ENCODE measurements around the gene N4BP2L2. TPM values are rescaled to one million over a fixed set of nuclear protein-coding genes. Genes with fewer than 3 reads are reported as not detected.

Gene N4BP2L2
- total and polyA plus RNA-seq, 4 donors, result 41.1 to 402 (median 75.0) TPM

DNA sequence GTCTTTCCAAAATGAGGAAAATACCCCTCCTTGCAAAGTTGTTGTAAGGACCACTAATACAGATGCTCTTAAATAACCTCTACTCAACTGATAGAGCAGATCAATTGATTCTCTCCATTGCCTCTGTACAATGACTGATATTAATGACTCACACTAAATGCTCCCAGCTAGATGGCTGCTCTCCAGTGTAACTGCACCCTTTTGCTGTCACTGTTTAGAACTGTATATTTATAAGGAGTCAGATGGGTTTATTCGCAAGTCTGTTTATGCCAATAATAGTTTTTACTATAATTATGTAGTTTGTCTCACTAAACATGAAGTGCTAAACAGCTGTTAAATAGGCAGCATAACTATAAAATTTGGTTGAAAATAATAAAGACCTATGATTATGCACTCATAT is 89.6 kb downstream of the N4BP2L2 start:
- no peak overlapping the region for H3K4me3 ChIP-seq
- no peaks in the 10 kb centered on the region for H3K9me3 ChIP-seq (ENCODE audit: control insufficient read depth in 4 of 4, insufficient read depth in 3 of 4, low read length in 3 of 4)
- WGBS, 2 donors, result 96 to 98% methylated on average over 1 of the region's 1 CpG
- TF ChIP-seq, protein P1, sequence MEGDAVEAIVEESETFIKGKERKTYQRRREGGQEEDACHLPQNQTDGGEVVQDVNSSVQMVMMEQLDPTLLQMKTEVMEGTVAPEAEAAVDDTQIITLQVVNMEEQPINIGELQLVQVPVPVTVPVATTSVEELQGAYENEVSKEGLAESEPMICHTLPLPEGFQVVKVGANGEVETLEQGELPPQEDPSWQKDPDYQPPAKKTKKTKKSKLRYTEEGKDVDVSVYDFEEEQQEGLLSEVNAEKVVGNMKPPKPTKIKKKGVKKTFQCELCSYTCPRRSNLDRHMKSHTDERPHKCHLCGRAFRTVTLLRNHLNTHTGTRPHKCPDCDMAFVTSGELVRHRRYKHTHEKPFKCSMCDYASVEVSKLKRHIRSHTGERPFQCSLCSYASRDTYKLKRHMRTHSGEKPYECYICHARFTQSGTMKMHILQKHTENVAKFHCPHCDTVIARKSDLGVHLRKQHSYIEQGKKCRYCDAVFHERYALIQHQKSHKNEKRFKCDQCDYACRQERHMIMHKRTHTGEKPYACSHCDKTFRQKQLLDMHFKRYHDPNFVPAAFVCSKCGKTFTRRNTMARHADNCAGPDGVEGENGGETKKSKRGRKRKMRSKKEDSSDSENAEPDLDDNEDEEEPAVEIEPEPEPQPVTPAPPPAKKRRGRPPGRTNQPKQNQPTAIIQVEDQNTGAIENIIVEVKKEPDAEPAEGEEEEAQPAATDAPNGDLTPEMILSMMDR (IDR thresholded peaks at IDR 0.05; ENCODE audit: control extremely low read depth, extremely low read depth), result no peak
- H3K27ac ChIP-seq (ENCODE audit: low read depth in 1 of 2, low read length in 1 of 2), result no peak overlapping the region
- H3K4me1 ChIP-seq (ENCODE audit: control insufficient read depth in 5 of 5, insufficient read depth in 5 of 5, low read length in 5 of 5), result peaks cover 0 to 13% (median 3%) of the 10 kb centered on the region in 5 donors
- ATAC-seq (ENCODE audit: insufficient read depth, low FRiP score) (no peak), DNase-seq (no peak)
- no peaks in the 10 kb centered on the region for H3K27me3 ChIP-seq (ENCODE audit: control insufficient read depth in 3 of 3, insufficient read depth in 3 of 3, low read length in 2 of 3)
- peaks cover 0 to 4% (median 1%) of the 10 kb centered on the region in 4 donors for H3K36me3 ChIP-seq (ENCODE audit: control insufficient read depth in 4 of 4, insufficient read depth in 4 of 4, low read length in 4 of 4)
- H3K9ac ChIP-seq (ENCODE audit: insufficient read depth in 1 of 2, low read length in 2 of 2), result no peak overlapping the region

DNA sequence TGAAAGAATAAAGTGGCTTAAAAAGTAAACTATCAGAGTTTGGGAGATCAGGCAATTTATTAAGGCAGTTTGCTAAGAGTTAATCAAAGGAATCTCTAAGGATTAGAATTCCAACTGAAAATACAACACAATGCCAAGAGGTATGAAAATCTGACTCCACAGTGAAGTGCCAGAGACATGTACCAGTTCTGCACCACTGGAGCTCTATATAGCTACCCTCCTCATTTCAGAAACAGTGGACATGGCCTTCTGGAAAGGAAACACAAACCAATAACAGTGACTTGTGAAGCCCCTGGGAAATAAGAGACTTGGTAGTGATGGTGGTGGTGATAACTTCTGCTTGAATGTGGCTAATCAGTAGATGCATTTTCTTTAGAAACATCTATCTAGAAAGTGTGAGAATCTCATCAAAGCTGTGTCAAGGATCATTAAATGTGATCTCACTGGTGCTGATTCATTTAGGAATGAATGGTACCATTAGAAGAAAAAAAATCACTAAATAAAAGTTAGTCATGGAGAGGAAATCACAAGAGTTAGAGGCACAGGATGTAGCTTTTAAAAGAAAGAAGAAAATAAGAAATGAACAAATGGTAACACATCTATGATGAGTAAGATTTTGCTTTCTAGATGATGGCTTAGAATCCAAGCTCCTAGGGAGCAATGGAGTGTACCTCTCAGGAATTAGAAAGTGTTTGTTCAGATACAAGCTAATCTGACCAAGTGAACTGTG is 90.5 kb downstream of the N4BP2L2 start:
- peaks cover 0 to 8% (median 3%) of the 10 kb centered on the region in 5 donors for H3K4me1 ChIP-seq (ENCODE audit: control insufficient read depth in 5 of 5, insufficient read depth in 5 of 5, low read length in 5 of 5)
- DNase-seq, result no peak
- H3K27ac ChIP-seq (ENCODE audit: low read depth in 1 of 2, low read length in 1 of 2), result no peak overlapping the region
- no peaks in the 10 kb centered on the region for H3K27me3 ChIP-seq (ENCODE audit: control insufficient read depth in 3 of 3, insufficient read depth in 3 of 3, low read length in 2 of 3)
- no peaks in the 10 kb centered on the region for H3K9me3 ChIP-seq (ENCODE audit: control insufficient read depth in 4 of 4, insufficient read depth in 3 of 4, low read length in 3 of 4)
- ATAC-seq (ENCODE audit: insufficient read depth, low FRiP score), result no peak
- TF ChIP-seq, protein P1 (IDR thresholded peaks at IDR 0.05; ENCODE audit: control extremely low read depth, extremely low read depth), result no peak
- no peak overlapping the region for H3K4me3 ChIP-seq
- H3K9ac ChIP-seq (ENCODE audit: insufficient read depth in 1 of 2, low read length in 2 of 2), result no peak overlapping the region
- peaks cover 0 to 4% (median 1%) of the 10 kb centered on the region in 4 donors for H3K36me3 ChIP-seq (ENCODE audit: control insufficient read depth in 4 of 4, insufficient read depth in 4 of 4, low read length in 4 of 4)

DNA sequence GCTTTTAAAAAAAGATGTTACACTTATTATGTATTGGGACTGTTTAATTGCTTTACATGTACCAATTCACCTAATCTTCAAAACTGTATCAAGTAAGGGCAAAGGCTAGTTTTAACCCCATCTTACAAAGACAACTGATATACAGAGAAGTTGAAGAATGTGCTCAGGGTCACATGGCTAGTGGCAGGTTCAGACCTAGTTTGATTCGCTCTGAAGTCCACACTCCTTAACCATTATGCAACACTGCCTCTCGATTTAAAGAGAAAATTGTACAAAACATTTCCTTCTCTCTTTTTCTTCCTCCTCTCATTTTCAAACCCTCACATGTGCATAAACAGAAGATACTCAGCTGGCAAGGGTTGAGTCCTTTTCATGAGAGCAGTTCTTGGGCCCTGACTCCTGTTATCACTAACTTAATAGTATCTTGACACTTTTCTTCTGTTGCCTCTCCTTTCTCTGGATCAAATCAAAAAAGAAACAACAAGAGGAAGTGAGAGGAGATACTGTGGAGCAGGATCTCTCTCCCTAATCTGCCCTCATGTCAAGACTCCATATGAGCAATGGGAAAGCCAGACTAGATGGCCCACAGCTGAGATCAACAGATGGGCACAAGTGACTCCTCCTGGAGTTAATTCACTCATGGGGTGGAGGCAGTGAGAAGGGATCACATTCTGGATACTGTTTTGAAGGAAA is 91.7 kb downstream of the N4BP2L2 start:
- no peak overlapping the region for H3K4me3 ChIP-seq
- H3K27ac ChIP-seq (ENCODE audit: low read depth in 1 of 2, low read length in 1 of 2), result no peak overlapping the region
- H3K4me1 ChIP-seq (ENCODE audit: control insufficient read depth in 5 of 5, insufficient read depth in 5 of 5, low read length in 5 of 5), result peaks cover 0 to 8% (median 3%) of the 10 kb centered on the region in 5 donors
- ATAC-seq (ENCODE audit: insufficient read depth, low FRiP score) (no peak), DNase-seq (no peak)
- TF ChIP-seq, protein P1 (IDR thresholded peaks at IDR 0.05; ENCODE audit: control extremely low read depth, extremely low read depth), result no peak
- H3K27me3 ChIP-seq (ENCODE audit: control insufficient read depth in 3 of 3, insufficient read depth in 3 of 3, low read length in 2 of 3), result no peaks in the 10 kb centered on the region
- no peak overlapping the region for H3K9ac ChIP-seq (ENCODE audit: insufficient read depth in 1 of 2, low read length in 2 of 2)
- H3K36me3 ChIP-seq (ENCODE audit: control insufficient read depth in 4 of 4, insufficient read depth in 4 of 4, low read length in 4 of 4), result peaks cover 0 to 4% (median 1%) of the 10 kb centered on the region in 4 donors
- WGBS, 2 donors, result 26 to 40% methylated on average over 2 of the region's 2 CpGs
- no peaks in the 10 kb centered on the region for H3K9me3 ChIP-seq (ENCODE audit: control insufficient read depth in 4 of 4, insufficient read depth in 3 of 4, low read length in 3 of 4)

Data from lung (tissue), 12 donors.